MM.1S (cell line): Measurements from ENCODE around the gene ATXN1.

Experiments used
- EZH2 ChIP-seq: fragments of 300-600 bp; sonication (generic); optimal IDR thresholded peaks from 2 replicates; pipeline ENCODE3; 2017; ENCODE audit warnings: low read depth, mild to moderate bottlenecking, antibody characterized with exemption, low read length, mixed read lengths
- EZH2phosphoT487 ChIP-seq: fragments of 300-600 bp; sonication (generic); IDR thresholded peaks from 2 replicates; pipeline ENCODE4 v1.6.1; 2018; ENCODE audit warnings: antibody characterized with exemption, low read length
- TF ChIP-seq, protein P1 (sequence below): fragments of 300-600 bp; sonication (generic); IDR thresholded peaks from 2 replicates; pipeline ENCODE4 v1.5.1; 2016; ENCODE audit warnings: antibody characterized with exemption, low read length, mixed read lengths

DNA sequence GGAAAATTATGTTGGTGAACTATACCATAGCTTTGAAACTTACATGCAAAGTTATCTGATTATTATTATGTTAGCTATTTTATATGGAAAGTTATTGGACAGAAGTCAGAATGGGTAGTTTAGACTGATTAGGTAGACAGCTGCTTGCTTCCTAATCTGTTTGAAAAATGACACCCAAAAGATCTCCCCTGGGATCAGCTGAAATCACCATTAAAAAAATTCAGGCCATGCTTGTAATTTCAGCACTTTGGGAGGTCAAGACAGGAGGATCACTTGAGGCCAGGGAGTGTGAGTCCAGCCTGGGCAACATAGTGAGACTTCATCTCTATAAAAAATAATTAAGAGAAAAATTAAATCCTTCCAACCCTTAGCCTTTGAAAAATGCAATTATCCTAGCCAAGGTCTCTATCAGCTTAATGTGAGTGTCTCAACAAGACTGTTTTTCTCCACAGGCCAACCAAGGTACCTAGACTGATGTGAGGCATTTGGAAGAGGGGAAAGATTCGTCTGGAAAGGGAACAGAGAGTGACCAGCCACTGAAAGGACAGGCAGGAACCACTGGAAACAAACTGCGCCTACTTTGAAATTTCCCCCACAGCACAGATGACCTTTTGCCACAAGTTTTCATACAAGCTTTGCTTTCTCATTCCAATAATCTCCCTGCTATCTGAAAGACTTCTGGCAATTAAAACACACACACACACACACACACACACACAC lies 290.6 kb downstream of the ATXN1 start:
- TF ChIP-seq, protein P1, sequence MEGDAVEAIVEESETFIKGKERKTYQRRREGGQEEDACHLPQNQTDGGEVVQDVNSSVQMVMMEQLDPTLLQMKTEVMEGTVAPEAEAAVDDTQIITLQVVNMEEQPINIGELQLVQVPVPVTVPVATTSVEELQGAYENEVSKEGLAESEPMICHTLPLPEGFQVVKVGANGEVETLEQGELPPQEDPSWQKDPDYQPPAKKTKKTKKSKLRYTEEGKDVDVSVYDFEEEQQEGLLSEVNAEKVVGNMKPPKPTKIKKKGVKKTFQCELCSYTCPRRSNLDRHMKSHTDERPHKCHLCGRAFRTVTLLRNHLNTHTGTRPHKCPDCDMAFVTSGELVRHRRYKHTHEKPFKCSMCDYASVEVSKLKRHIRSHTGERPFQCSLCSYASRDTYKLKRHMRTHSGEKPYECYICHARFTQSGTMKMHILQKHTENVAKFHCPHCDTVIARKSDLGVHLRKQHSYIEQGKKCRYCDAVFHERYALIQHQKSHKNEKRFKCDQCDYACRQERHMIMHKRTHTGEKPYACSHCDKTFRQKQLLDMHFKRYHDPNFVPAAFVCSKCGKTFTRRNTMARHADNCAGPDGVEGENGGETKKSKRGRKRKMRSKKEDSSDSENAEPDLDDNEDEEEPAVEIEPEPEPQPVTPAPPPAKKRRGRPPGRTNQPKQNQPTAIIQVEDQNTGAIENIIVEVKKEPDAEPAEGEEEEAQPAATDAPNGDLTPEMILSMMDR = no peak
- TF ChIP-seq EZH2 (no peak), EZH2phosphoT487 (no peak)
